Measurements from ENCODE around the gene SMG7.

The SMG7 gene

GRCh38 chr1:183543619-183544204 lies 71.4 kb downstream of the SMG7 start:
- Histone ChIP-seq H3K4me3 (ENCODE audit: low read length) (no peak overlapping the region), H3K4me1 (ENCODE audit: insufficient read depth, low read length) (peaks cover 13% of the 10 kb centered on the region), H3K27me3 (ENCODE audit: insufficient read depth, low read length) (no peaks in the 10 kb centered on the region), H3K36me3 (ENCODE audit: insufficient read depth, low read length) (peaks cover 90% of the 10 kb centered on the region), H3K9me3 (ENCODE audit: low read length) (no peaks in the 10 kb centered on the region), H2AFZ (ENCODE audit: low read depth, low read length) (no peak overlapping the region)

GRCh38 chr1:183544598-183545297 lies 72.4 kb downstream of the SMG7 start:
- H3K27me3 ChIP-seq (ENCODE audit: insufficient read depth, low read length), result no peaks in the 10 kb centered on the region
- H3K4me1 ChIP-seq (ENCODE audit: insufficient read depth, low read length), result peaks cover 13% of the 10 kb centered on the region
- H3K9me3 ChIP-seq (ENCODE audit: low read length), result no peaks in the 10 kb centered on the region
- no peak overlapping the region for H2AFZ ChIP-seq (ENCODE audit: low read depth, low read length)
- no peak overlapping the region for H3K4me3 ChIP-seq (ENCODE audit: low read length)
- H3K36me3 ChIP-seq (ENCODE audit: insufficient read depth, low read length), result peaks cover 92% of the 10 kb centered on the region

- peaks cover 13% of the 10 kb centered on the region for H3K4me1 ChIP-seq (ENCODE audit: insufficient read depth, low read length)
- no peaks in the 10 kb centered on the region for H3K27me3 ChIP-seq (ENCODE audit: insufficient read depth, low read length)
- no peaks in the 10 kb centered on the region for H3K9me3 ChIP-seq (ENCODE audit: low read length)
- no peak overlapping the region for H2AFZ ChIP-seq (ENCODE audit: low read depth, low read length)
- peaks cover 95% of the 10 kb centered on the region for H3K36me3 ChIP-seq (ENCODE audit: insufficient read depth, low read length)
- H3K4me3 ChIP-seq (ENCODE audit: low read length), result no peak overlapping the region
These were observed 74.1 kb downstream of the SMG7 start for GRCh38 chr1:183546427-183546826.

GRCh38 chr1:183548116-183548515 lies 75.8 kb downstream of the SMG7 start:
- Histone ChIP-seq H3K4me1 (ENCODE audit: insufficient read depth, low read length) (peaks cover 13% of the 10 kb centered on the region), H3K9me3 (ENCODE audit: low read length) (no peaks in the 10 kb centered on the region), H3K4me3 (ENCODE audit: low read length) (no peak overlapping the region), H3K36me3 (ENCODE audit: insufficient read depth, low read length) (peaks cover 96% of the 10 kb centered on the region), H3K27me3 (ENCODE audit: insufficient read depth, low read length) (no peaks in the 10 kb centered on the region), H2AFZ (ENCODE audit: low read depth, low read length) (no peak overlapping the region)

GRCh38 chr1:183550915-183551314 lies 78.6 kb downstream of the SMG7 start:
- Histone ChIP-seq H3K4me1 (ENCODE audit: insufficient read depth, low read length) (peaks cover 12% of the 10 kb centered on the region), H3K36me3 (ENCODE audit: insufficient read depth, low read length) (peaks cover 89% of the 10 kb centered on the region)

GRCh38 chr1:183551924-183552323 lies 79.6 kb downstream of the SMG7 start:
- H3K4me1 ChIP-seq (ENCODE audit: insufficient read depth, low read length), result peaks cover 3% of the 10 kb centered on the region
- no peak overlapping the region for H2AFZ ChIP-seq (ENCODE audit: low read depth, low read length)
- H3K4me3 ChIP-seq (ENCODE audit: low read length), result no peak overlapping the region
- no peaks in the 10 kb centered on the region for H3K9me3 ChIP-seq (ENCODE audit: low read length)
- H3K27me3 ChIP-seq (ENCODE audit: insufficient read depth, low read length), result no peaks in the 10 kb centered on the region
- H3K36me3 ChIP-seq (ENCODE audit: insufficient read depth, low read length), result peaks cover 83% of the 10 kb centered on the region

More at GRCh38 chr1:183550915-183551314, 78.6 kb downstream of the SMG7 start:
- no peaks in the 10 kb centered on the region for H3K27me3 ChIP-seq (ENCODE audit: insufficient read depth, low read length)
- no peaks in the 10 kb centered on the region for H3K9me3 ChIP-seq (ENCODE audit: low read length)
- H2AFZ ChIP-seq (ENCODE audit: low read depth, low read length), result no peak overlapping the region
- no peak overlapping the region for H3K4me3 ChIP-seq (ENCODE audit: low read length)

GRCh38 chr1:183552441-183552840 lies 80.1 kb downstream of the SMG7 start:
- Histone ChIP-seq H3K4me1 (ENCODE audit: insufficient read depth, low read length) (no peaks in the 10 kb centered on the region), H3K4me3 (ENCODE audit: low read length) (no peak overlapping the region), H3K9me3 (ENCODE audit: low read length) (no peaks in the 10 kb centered on the region), H2AFZ (ENCODE audit: low read depth, low read length) (no peak overlapping the region), H3K27me3 (ENCODE audit: insufficient read depth, low read length) (no peaks in the 10 kb centered on the region), H3K36me3 (ENCODE audit: insufficient read depth, low read length) (peaks cover 83% of the 10 kb centered on the region)

- Histone ChIP-seq H3K36me3 (ENCODE audit: insufficient read depth, low read length) (peaks cover 81% of the 10 kb centered on the region), H3K4me3 (ENCODE audit: low read length) (no peak overlapping the region), H2AFZ (ENCODE audit: low read depth, low read length) (no peak overlapping the region), H3K9me3 (ENCODE audit: low read length) (no peaks in the 10 kb centered on the region), H3K27me3 (ENCODE audit: insufficient read depth, low read length) (no peaks in the 10 kb centered on the region), H3K4me1 (ENCODE audit: insufficient read depth, low read length) (no peaks in the 10 kb centered on the region)
These were observed 80.6 kb downstream of the SMG7 start for GRCh38 chr1:183552891-183553290.

GRCh38 chr1:183553331-183553730 lies 81.0 kb downstream of the SMG7 start:
- Histone ChIP-seq H3K4me1 (ENCODE audit: insufficient read depth, low read length) (no peaks in the 10 kb centered on the region), H3K4me3 (ENCODE audit: low read length) (no peak overlapping the region), H3K9me3 (ENCODE audit: low read length) (no peaks in the 10 kb centered on the region), H3K36me3 (ENCODE audit: insufficient read depth, low read length) (peaks cover 77% of the 10 kb centered on the region), H3K27me3 (ENCODE audit: insufficient read depth, low read length) (no peaks in the 10 kb centered on the region), H2AFZ (ENCODE audit: low read depth, low read length) (no peak overlapping the region)

- H2AFZ ChIP-seq (ENCODE audit: low read depth, low read length), result no peak overlapping the region
- H3K36me3 ChIP-seq (ENCODE audit: insufficient read depth, low read length), result peaks cover 73% of the 10 kb centered on the region
- H3K9me3 ChIP-seq (ENCODE audit: low read length), result no peaks in the 10 kb centered on the region
- no peaks in the 10 kb centered on the region for H3K4me1 ChIP-seq (ENCODE audit: insufficient read depth, low read length)
- no peaks in the 10 kb centered on the region for H3K27me3 ChIP-seq (ENCODE audit: insufficient read depth, low read length)
- H3K4me3 ChIP-seq (ENCODE audit: low read length), result no peak overlapping the region
These were observed 81.5 kb downstream of the SMG7 start for GRCh38 chr1:183553764-183554163.

GRCh38 chr1:183554577-183554976 lies 82.3 kb downstream of the SMG7 start:
- Histone ChIP-seq H3K4me1 (ENCODE audit: insufficient read depth, low read length) (no peaks in the 10 kb centered on the region), H3K4me3 (ENCODE audit: low read length) (no peak overlapping the region), H2AFZ (ENCODE audit: low read depth, low read length) (no peak overlapping the region), H3K9me3 (ENCODE audit: low read length) (no peaks in the 10 kb centered on the region), H3K27me3 (ENCODE audit: insufficient read depth, low read length) (no peaks in the 10 kb centered on the region), H3K36me3 (ENCODE audit: insufficient read depth, low read length) (peaks cover 65% of the 10 kb centered on the region)

- no peaks in the 10 kb centered on the region for H3K27me3 ChIP-seq (ENCODE audit: insufficient read depth, low read length)
- peaks cover under 1% of the 10 kb centered on the region for H3K4me1 ChIP-seq (ENCODE audit: insufficient read depth, low read length)
- H3K36me3 ChIP-seq (ENCODE audit: insufficient read depth, low read length), result peaks cover 22% of the 10 kb centered on the region
- H3K4me3 ChIP-seq (ENCODE audit: low read length), result no peak overlapping the region
- no peak overlapping the region for H2AFZ ChIP-seq (ENCODE audit: low read depth, low read length)
- no peaks in the 10 kb centered on the region for H3K9me3 ChIP-seq (ENCODE audit: low read length)
These were observed 86.8 kb downstream of the SMG7 start for GRCh38 chr1:183559061-183559460.

- Histone ChIP-seq H3K27me3 (ENCODE audit: insufficient read depth, low read length) (no peaks in the 10 kb centered on the region), H3K9me3 (ENCODE audit: low read length) (no peaks in the 10 kb centered on the region)
These were observed 90.4 kb downstream of the SMG7 start for GRCh38 chr1:183562701-183563100.

GRCh38 chr1:183565261-183565660 lies 93.0 kb downstream of the SMG7 start:
- Histone ChIP-seq H2AFZ (ENCODE audit: low read depth, low read length) (no peak overlapping the region), H3K36me3 (ENCODE audit: insufficient read depth, low read length) (no peaks in the 10 kb centered on the region), H3K4me1 (ENCODE audit: insufficient read depth, low read length) (peaks cover 8% of the 10 kb centered on the region), H3K27me3 (ENCODE audit: insufficient read depth, low read length) (no peaks in the 10 kb centered on the region), H3K9me3 (ENCODE audit: low read length) (no peaks in the 10 kb centered on the region), H3K4me3 (ENCODE audit: low read length) (no peak overlapping the region)

More at GRCh38 chr1:183562701-183563100, 90.4 kb downstream of the SMG7 start:
- H2AFZ ChIP-seq (ENCODE audit: low read depth, low read length), result no peak overlapping the region
- H3K4me1 ChIP-seq (ENCODE audit: insufficient read depth, low read length), result peaks cover 8% of the 10 kb centered on the region
- no peak overlapping the region for H3K4me3 ChIP-seq (ENCODE audit: low read length)
- no peaks in the 10 kb centered on the region for H3K36me3 ChIP-seq (ENCODE audit: insufficient read depth, low read length)
